GM12878 (cell line): ENCODE data around the gene PPIL3. TPM values are rescaled to one million over a fixed set of nuclear protein-coding genes. Genes with fewer than 3 reads are reported as not detected.

Experiments
- ATAC-seq: fragments of 200-7000 bp; cut with Tn5 transposase; 3 replicates; pipeline ENCODE4 v1.9.1; 2020; ENCODE audit warnings: mild to moderate bottlenecking, moderate library complexity
- BruUV-seq: library from RNA; stranded (reverse); fragments of 400-500 nt; replicated peaks from 2 replicates; lab custom pipeline; 2021; lab: Mats Ljungman, UMichigan
- CTCF ChIA-PET: fragments of 300-600 bp; sonication (Branson Sonifier 250); formaldehyde crosslinking; extraction: SDS; loops from one replicate; lab custom pipeline; 2021; ENCODE audit warnings: inconsistent platforms; lab: Yijun Ruan, JAX
- POLR2A ChIA-PET: fragments of 350-600 bp; formaldehyde crosslinking; extraction: SDS; loops from one replicate; lab custom pipeline; 2021; ENCODE audit warnings: inconsistent platforms; lab: Charles Lee
- RAD21 ChIA-PET: fragments of 300-600 bp; sonication (Branson Sonifier 250); formaldehyde crosslinking; loops from one replicate; lab custom pipeline; 2023; ENCODE audit warnings: antibody characterized with exemption; ENCODE audit not compliant: unreplicated experiment; lab: Charles Lee
- SMC1A ChIA-PET: fragments of 300-600 bp; sonication (Branson Sonifier 250); formaldehyde crosslinking; loops from one replicate; lab custom pipeline; 2023; ENCODE audit not compliant: unreplicated experiment, uncharacterized antibody; lab: Charles Lee
- DNase-seq: peaks from one replicate; pipeline ENCODE4 v3.0.0-alpha.2; 2011; ENCODE audit warnings: low read depth, low spot score
- FAIRE-seq: peaks from 3 replicates; lab custom pipeline; 2011; peaks lifted over from hg19 to GRCh38; lab: Jason Lieb, UNC
- H2AFZ ChIP-seq: 2 replicates; pipeline ENCODE4 v1.6.0; 2011; ENCODE audit warnings: low read depth, low read length, control low read depth; ENCODE audit not compliant: control insufficient read depth
- H3K27ac ChIP-seq: 2 replicates; pipeline ENCODE4 v1.5.1; 2011; ENCODE audit warnings: control low read depth; ENCODE audit not compliant: control insufficient read depth, insufficient read depth
- H3K27me3 ChIP-seq, 2 experiments: replicated peaks in 1 of 2; 2 replicates each; pipeline versions ENCODE4 v1.6.0 to v1.6.1; 2011; ENCODE audit warnings: low read length in 1 of 2; ENCODE audit not compliant: control insufficient read depth in 2 of 2, insufficient read depth in 2 of 2
- H3K36me3 ChIP-seq, 2 experiments: 2 replicates each; pipeline ENCODE4 v1.5.1; 2011; ENCODE audit warnings: low read length in 1 of 2; ENCODE audit not compliant: control insufficient read depth in 2 of 2, insufficient read depth in 2 of 2
- H3K4me1 ChIP-seq: 2 replicates; pipeline ENCODE4 v1.6.1; 2011; ENCODE audit warnings: mild to moderate bottlenecking, low read length, moderate library complexity, mixed read lengths; ENCODE audit not compliant: control insufficient read depth, insufficient read depth
- H3K4me2 ChIP-seq: 2 replicates; pipeline ENCODE4 v1.6.0; 2011; ENCODE audit warnings: control low read depth; ENCODE audit not compliant: control insufficient read depth, insufficient read depth
- H3K4me3 ChIP-seq: fragments of 200-600 bp; sonication (generic); 2 replicates; pipeline ENCODE4 v1.5.1; 2016
- H3K79me2 ChIP-seq: 2 replicates; pipeline ENCODE4 v1.6.0; 2011; ENCODE audit warnings: low read length; ENCODE audit not compliant: control insufficient read depth, insufficient read depth
- H3K9ac ChIP-seq: 2 replicates; pipeline ENCODE4 v1.8.0; 2011; ENCODE audit warnings: low read length, control low read depth, mixed read lengths; ENCODE audit not compliant: control insufficient read depth, insufficient read depth
- H3K9me3 ChIP-seq: replicated peaks from 3 replicates; pipeline ENCODE4 v1.5.1; 2011; ENCODE audit warnings: mild to moderate bottlenecking, low read length; ENCODE audit not compliant: control insufficient read depth, insufficient read depth
- H4K20me1 ChIP-seq: 2 replicates; pipeline ENCODE4 v1.6.0; 2011; ENCODE audit not compliant: control insufficient read depth, insufficient read depth
- CTCF ChIP-seq, 3 experiments: IDR thresholded peaks in 2 of 3; conservative IDR thresholded peaks in 1 of 3; 2 replicates each; pipeline ENCODE4 v1.5.1; 2011; ENCODE audit warnings: low read depth in 3 of 3, low read length in 3 of 3, mild to moderate bottlenecking in 3 of 3, control low read depth in 2 of 3, moderate library complexity in 2 of 3, inconsistent platforms in 1 of 3, mixed read lengths in 1 of 3; ENCODE audit not compliant: control insufficient read depth in 2 of 3, insufficient read depth in 1 of 3; ENCODE audit errors: extremely low read depth in 1 of 3
- EED ChIP-seq: sonication (generic); IDR thresholded peaks from 2 replicates; pipeline ENCODE4 v1.6.1; 2016; ENCODE audit warnings: antibody characterized with exemption, low read depth
- FOS ChIP-seq: IDR thresholded peaks from 3 replicates; pipeline ENCODE4 v1.6.1; 2011; ENCODE audit warnings: borderline replicate concordance; ENCODE audit not compliant: insufficient read length; ENCODE audit errors: extremely low read depth
- HDGF ChIP-seq: fragments of 450-650 bp; IDR thresholded peaks from 2 replicates; pipeline ENCODE4 v1.6.1; 2016; ENCODE audit warnings: antibody characterized with exemption
- IRF4 ChIP-seq: IDR thresholded peaks from 2 replicates; pipeline ENCODE4 v1.6.1; 2011; ENCODE audit warnings: low read depth, low read length
- MAX ChIP-seq: IDR thresholded peaks from 2 replicates; pipeline ENCODE4 v1.6.1; 2012; ENCODE audit warnings: low read depth, low read length, improper control_type of control experiment
- NBN ChIP-seq: fragments of 450-650 bp; IDR thresholded peaks from 2 replicates; pipeline ENCODE4 v1.6.1; 2016
- POU2F2 ChIP-seq: IDR thresholded peaks from 3 replicates; pipeline ENCODE4 v1.6.1; 2011; ENCODE audit warnings: low read depth, mild to moderate bottlenecking, low read length, borderline replicate concordance
- RAD21 ChIP-seq: IDR thresholded peaks from 2 replicates; pipeline ENCODE4 v1.6.1; 2011; ENCODE audit warnings: mild to moderate bottlenecking, low read depth, low read length, moderate library complexity; ENCODE audit not compliant: insufficient read depth
- RFX5 ChIP-seq: IDR thresholded peaks from 2 replicates; pipeline ENCODE4 v1.6.1; 2011; ENCODE audit warnings: low read depth, low read length, improper control_type of control experiment
- SKIL ChIP-seq: fragments of 450-650 bp; IDR thresholded peaks from 2 replicates; pipeline ENCODE4 v1.6.1; 2017; ENCODE audit warnings: mild to moderate bottlenecking, low read depth, inconsistent platforms; ENCODE audit not compliant: poor library complexity, severe bottlenecking
- SMARCA5 ChIP-seq: fragments of 450-650 bp; IDR thresholded peaks from 2 replicates; pipeline ENCODE4 v1.6.1; 2017; ENCODE audit warnings: mild to moderate bottlenecking
- SMC3 ChIP-seq: IDR thresholded peaks from 2 replicates; pipeline ENCODE4 v1.6.1; 2011; ENCODE audit warnings: low read length, improper control_type of control experiment, borderline replicate concordance
- SREBF2 ChIP-seq: IDR thresholded peaks from 2 replicates; pipeline ENCODE4 v1.6.1; 2012; ENCODE audit warnings: mild to moderate bottlenecking, low read length
- YY1 ChIP-seq: IDR thresholded peaks from 2 replicates; pipeline ENCODE4 v1.6.1; 2011; ENCODE audit warnings: low read depth, mild to moderate bottlenecking, low read length
- WGBS: methylation state at CpG from one replicate; pipeline ENCODE4 v1.1.6; 2016; ENCODE audit warnings: low lambda C conversion rate; ENCODE audit not compliant: insufficient replicate concordance, insufficient coverage; ENCODE audit errors: missing lambda C conversion rate; 5-methylcytosine and 5-hydroxymethylcytosine counted together
- in situ Hi-C: fragments of 300-500 bp; cut with MboI; formaldehyde crosslinking; loops from 9 replicates; pipeline ENCODE4 v1.14.3; 2018; ENCODE audit warnings: mixed read lengths
- intact Hi-C: fragments of 100-400 bp; cut with micrococcal nuclease; formaldehyde crosslinking; loops from one replicate; pipeline ENCODE4 v1.14.2; 2022; ENCODE audit not compliant: unreplicated experiment
- polyA plus RNA-seq, 11 experiments: library from polyadenylated mRNA; depleted of rRNA in 4 of 11; unstranded in 6 of 11; stranded (reverse) in 5 of 11; fragments of >200 nt; fragmentation: Nextera tagmentation in 4 of 11; fragmentation: Illumina TruSeq in 1 of 11; extraction: Ambion mirVana in 4 of 11; extraction: Trizol in 1 of 11; gene quantifications; 1 replicate in 1 of 11; 2 replicates in 10 of 11; pipeline versions ENCODE4 v1.2.1 to v1.2.3, GENCODE V29; 2011 to 2016; ENCODE audit warnings: inconsistent platforms in 2 of 11, missing spikeins in 2 of 11, low read depth in 1 of 11
- total RNA-seq, 4 experiments: library from RNA; depleted of rRNA in 3 of 4; stranded (reverse); fragments of >200 nt in 3 of 4; fragmentation: Illumina TruSeq in 1 of 4; extraction: Trizol in 1 of 4; gene quantifications; 2 replicates each; pipeline versions ENCODE4 v1.2.1 to v1.2.3, GENCODE V29; 2013 to 2021

Gene PPIL3
- total and polyA plus RNA-seq, 10 of the 15 experiments (the other 5 are each of a cell fraction or from before 2014, with no cell fraction given): 33.8 to 176 (median 59.1) TPM

- no peak for FAIRE-seq
- Histone ChIP-seq H3K4me2 (no peak overlapping the region), H3K4me3 (no peak overlapping the region), H3K36me3 (peaks cover 6 to 36% of the 10 kb centered on the region in 2 experiments), H3K79me2 (no peaks in the 10 kb centered on the region), H3K27ac (no peak overlapping the region), H3K27me3 (no peaks in the 10 kb centered on the region), H4K20me1 (no peaks in the 10 kb centered on the region), H3K9ac (no peak overlapping the region), H3K4me1 (no peaks in the 10 kb centered on the region), H2AFZ (peak overlapping the region; percentile 37), H3K9me3 (no peaks in the 10 kb centered on the region)
- intact Hi-C loops (loop anchor here (1.0 to 5.0 kb wide), 4 partner anchors 188 to 331 kb away; no protein-coding TSS in a partner anchor), in situ Hi-C loops (no loop called here)
- RAD21 ChIA-PET: interaction anchor here (0.6 to 2.3 kb wide), 19 partner anchors 12 to 463 kb away, joined by 3 to 24 read pairs (median 4); partner anchors contain the start of genes CASP10, CLK1, NIF3L1 and ORC2
- peak; percentile 99 for ATAC-seq
- SMC1A ChIA-PET: interaction anchor here (0.7 to 8.2 kb wide), 17 partner anchors 11 to 1277 kb away, joined by 3 to 144 read pairs (median 5); partner anchors contain the start of genes CASP10, CLK1, NIF3L1 and PPIL3
- no TSS peak for BruUV-seq
- peak; percentile 72 for DNase-seq
- 1% methylated on average over 4 of the region's 4 CpGs for WGBS
- CTCF ChIA-PET: interaction anchor here (0.5 to 8.2 kb wide), 28 partner anchors 9 to 418 kb away, joined by 3 to 256 read pairs (median 4); partner anchors contain the start of genes CASP10, HYCC2, NDUFB3 and NIF3L1
- POLR2A ChIA-PET: interaction anchor here (1.0 to 1.2 kb wide), 2 partner anchors 281 to 331 kb away, joined by 4 to 5 read pairs; partner anchors contain the start of gene CASP10
- TF ChIP-seq MAX (no peak), EED (no peak), IRF4 (0 out of 2 replicates have a peak, but pooled peaks have one; percentile 25), SREBF2 (no peak), CTCF (IDR thresholded peaks at IDR 0.05 in 2 of 3, conservative IDR thresholded peaks at IDR 0.05 in 1 of 3; ENCODE audit: control insufficient read depth in 2 of 3, extremely low read depth in 1 of 3, insufficient read depth in 1 of 3, low read depth in 3 of 3, low read length in 3 of 3) (peak; percentile 71 to 90 (median 87); a peak in 5 of 6 replicates), POU2F2 (peak; percentile 68; the same call in 1 of the 3 replicates), SMARCA5 (peak; percentile 71; the same call in 1 of the 2 replicates), RFX5 (no peak), SMC3 (peak; percentile 85), RAD21 (peak; percentile 76), SKIL (peak; percentile 23), FOS (no peak), YY1 (peak; percentile 67), HDGF (peak; percentile 34), NBN (peak; percentile 51; the same call in 1 of the 2 replicates)
Observed at GRCh38 chr2:200901459-200902072, 12.7 kb upstream of the PPIL3 start.
